Measurements from ENCODE around the gene RBMS1. TPM values are rescaled to one million over a fixed set of nuclear protein-coding genes. Genes with fewer than 3 reads are reported as not detected.

The RBMS1 gene
- total RNA-seq, 1 donor from 2014 or later = 102 TPM

- TF ChIP-seq CTCF (IDR thresholded peaks at IDR 0.05) = no peak
- no peak overlapping the region for H3K4me3 ChIP-seq
- no peaks in the 10 kb centered on the region for H3K9me3 ChIP-seq
- no peak overlapping the region for H3K27ac ChIP-seq
- intact Hi-C loops (cut with DNase I) = no loop called here
- H3K36me3 ChIP-seq = no peaks in the 10 kb centered on the region
- peaks cover 10% of the 10 kb centered on the region for H3K4me1 ChIP-seq
- no peaks in the 10 kb centered on the region for H3K27me3 ChIP-seq
- ATAC-seq = no peak
- no peak for DNase-seq
These were observed 240.0 kb downstream of the RBMS1 start for GRCh38 chr2:160253440-160254188.

- H3K9me3 ChIP-seq = no peaks in the 10 kb centered on the region
- H3K36me3 ChIP-seq = no peaks in the 10 kb centered on the region
- peaks cover 10% of the 10 kb centered on the region for H3K4me1 ChIP-seq
- ATAC-seq (no peak), DNase-seq (no peak)
- intact Hi-C loops (cut with DNase I) = no loop called here
- no peak overlapping the region for H3K4me3 ChIP-seq
- H3K27me3 ChIP-seq = no peaks in the 10 kb centered on the region
- H3K27ac ChIP-seq = no peak overlapping the region
- TF ChIP-seq CTCF (IDR thresholded peaks at IDR 0.05) = no peak
These were observed 240.7 kb downstream of the RBMS1 start for GRCh38 chr2:160252900-160253299.

GRCh38 chr2:160252278-160252887 is 241.2 kb downstream of the RBMS1 start:
- intact Hi-C loops (cut with DNase I) = no loop called here
- Histone ChIP-seq H3K36me3 (no peaks in the 10 kb centered on the region), H3K27me3 (no peaks in the 10 kb centered on the region), H3K27ac (no peak overlapping the region), H3K9me3 (no peaks in the 10 kb centered on the region), H3K4me3 (no peak overlapping the region), H3K4me1 (peaks cover 10% of the 10 kb centered on the region)
- peak; percentile 87 for ATAC-seq
- no peak for DNase-seq
- TF ChIP-seq CTCF (IDR thresholded peaks at IDR 0.05) = peak; percentile 90

- H3K4me1 ChIP-seq = peaks cover 10% of the 10 kb centered on the region
- H3K9me3 ChIP-seq = no peaks in the 10 kb centered on the region
- DNase-seq (no peak), ATAC-seq (peak; percentile 57)
- no peaks in the 10 kb centered on the region for H3K36me3 ChIP-seq
- intact Hi-C loops (cut with DNase I) = no loop called here
- H3K27ac ChIP-seq = no peak overlapping the region
- no peak for TF ChIP-seq CTCF (IDR thresholded peaks at IDR 0.05)
- no peak overlapping the region for H3K4me3 ChIP-seq
- H3K27me3 ChIP-seq = no peaks in the 10 kb centered on the region
These were observed 242.0 kb downstream of the RBMS1 start for GRCh38 chr2:160251569-160251968.

- H3K4me1 ChIP-seq = peaks cover 10% of the 10 kb centered on the region
- no peak overlapping the region for H3K27ac ChIP-seq
- intact Hi-C loops (cut with DNase I) = no loop called here
- ATAC-seq = no peak
- H3K4me3 ChIP-seq = no peak overlapping the region
- no peaks in the 10 kb centered on the region for H3K9me3 ChIP-seq
- no peaks in the 10 kb centered on the region for H3K27me3 ChIP-seq
- DNase-seq = no peak
- TF ChIP-seq CTCF (IDR thresholded peaks at IDR 0.05) = no peak
- H3K36me3 ChIP-seq = no peaks in the 10 kb centered on the region
These were observed 243.7 kb downstream of the RBMS1 start for GRCh38 chr2:160249876-160250275.

Data from upper lobe of right lung (tissue), 1 donor.